GM12878 (cell line): ENCODE data around the gene NEGR1. TPM values are rescaled to one million over a fixed set of nuclear protein-coding genes. Genes with fewer than 3 reads are reported as not detected.

Source experiments
- ATAC-seq: fragments of 200-7000 bp; cut with Tn5 transposase; 3 replicates; pipeline ENCODE4 v1.9.1; 2020; ENCODE audit warnings: mild to moderate bottlenecking, moderate library complexity
- BruUV-seq: library from RNA; stranded (reverse); fragments of 400-500 nt; replicated peaks from 2 replicates; lab custom pipeline; 2021; lab: Mats Ljungman, UMichigan
- CTCF ChIA-PET: fragments of 300-600 bp; sonication (Branson Sonifier 250); formaldehyde crosslinking; extraction: SDS; loops from one replicate; lab custom pipeline; 2021; ENCODE audit warnings: inconsistent platforms; lab: Yijun Ruan, JAX
- POLR2A ChIA-PET: fragments of 350-600 bp; formaldehyde crosslinking; extraction: SDS; loops from one replicate; lab custom pipeline; 2021; ENCODE audit warnings: inconsistent platforms; lab: Charles Lee
- RAD21 ChIA-PET: fragments of 300-600 bp; sonication (Branson Sonifier 250); formaldehyde crosslinking; loops from one replicate; lab custom pipeline; 2023; ENCODE audit warnings: antibody characterized with exemption; ENCODE audit not compliant: unreplicated experiment; lab: Charles Lee
- SMC1A ChIA-PET: fragments of 300-600 bp; sonication (Branson Sonifier 250); formaldehyde crosslinking; loops from one replicate; lab custom pipeline; 2023; ENCODE audit not compliant: unreplicated experiment, uncharacterized antibody; lab: Charles Lee
- DNase-seq: peaks from one replicate; pipeline ENCODE4 v3.0.0-alpha.2; 2011; ENCODE audit warnings: low read depth, low spot score
- FAIRE-seq: peaks from 3 replicates; lab custom pipeline; 2011; peaks lifted over from hg19 to GRCh38; lab: Jason Lieb, UNC
- H2AFZ ChIP-seq: 2 replicates; pipeline ENCODE4 v1.6.0; 2011; ENCODE audit warnings: low read depth, low read length, control low read depth; ENCODE audit not compliant: control insufficient read depth
- H3K27ac ChIP-seq: 2 replicates; pipeline ENCODE4 v1.5.1; 2011; ENCODE audit warnings: control low read depth; ENCODE audit not compliant: control insufficient read depth, insufficient read depth
- H3K27me3 ChIP-seq, 2 experiments: replicated peaks in 1 of 2; 2 replicates each; pipeline versions ENCODE4 v1.6.0 to v1.6.1; 2011; ENCODE audit warnings: low read length in 1 of 2; ENCODE audit not compliant: control insufficient read depth in 2 of 2, insufficient read depth in 2 of 2
- H3K36me3 ChIP-seq, 2 experiments: 2 replicates each; pipeline ENCODE4 v1.5.1; 2011; ENCODE audit warnings: low read length in 1 of 2; ENCODE audit not compliant: control insufficient read depth in 2 of 2, insufficient read depth in 2 of 2
- H3K4me1 ChIP-seq: 2 replicates; pipeline ENCODE4 v1.6.1; 2011; ENCODE audit warnings: mild to moderate bottlenecking, low read length, moderate library complexity, mixed read lengths; ENCODE audit not compliant: control insufficient read depth, insufficient read depth
- H3K4me2 ChIP-seq: 2 replicates; pipeline ENCODE4 v1.6.0; 2011; ENCODE audit warnings: control low read depth; ENCODE audit not compliant: control insufficient read depth, insufficient read depth
- H3K4me3 ChIP-seq: fragments of 200-600 bp; sonication (generic); 2 replicates; pipeline ENCODE4 v1.5.1; 2016
- H3K79me2 ChIP-seq: 2 replicates; pipeline ENCODE4 v1.6.0; 2011; ENCODE audit warnings: low read length; ENCODE audit not compliant: control insufficient read depth, insufficient read depth
- H3K9ac ChIP-seq: 2 replicates; pipeline ENCODE4 v1.8.0; 2011; ENCODE audit warnings: low read length, control low read depth, mixed read lengths; ENCODE audit not compliant: control insufficient read depth, insufficient read depth
- H3K9me3 ChIP-seq: replicated peaks from 3 replicates; pipeline ENCODE4 v1.5.1; 2011; ENCODE audit warnings: mild to moderate bottlenecking, low read length; ENCODE audit not compliant: control insufficient read depth, insufficient read depth
- H4K20me1 ChIP-seq: 2 replicates; pipeline ENCODE4 v1.6.0; 2011; ENCODE audit not compliant: control insufficient read depth, insufficient read depth
- ATF3 ChIP-seq: IDR thresholded peaks from 2 replicates; pipeline ENCODE4 v1.6.1; 2011; ENCODE audit warnings: low read depth, mild to moderate bottlenecking, low read length, moderate library complexity, borderline replicate concordance; ENCODE audit errors: extremely low read depth
- ESRRA ChIP-seq: IDR thresholded peaks from 2 replicates; pipeline ENCODE4 v1.6.1; 2012; ENCODE audit warnings: mild to moderate bottlenecking, low read length, improper control_type of control experiment
- EZH2 ChIP-seq: IDR thresholded peaks from 2 replicates; pipeline ENCODE4 v1.6.1; 2012; ENCODE audit warnings: low read depth, mild to moderate bottlenecking, control low read depth, inconsistent platforms, low read length, borderline replicate concordance; ENCODE audit not compliant: control insufficient read depth
- FOXM1 ChIP-seq: IDR thresholded peaks from 2 replicates; pipeline ENCODE4 v1.6.1; 2012; ENCODE audit warnings: low read depth, mild to moderate bottlenecking, inconsistent platforms, low read length, moderate library complexity
- GABPA ChIP-seq: IDR thresholded peaks from 2 replicates; pipeline ENCODE4 v1.6.1; 2014; ENCODE audit warnings: antibody characterized with exemption, low read depth, mild to moderate bottlenecking, inconsistent platforms
- HCFC1 ChIP-seq: fragments of 150-350 bp; IDR thresholded peaks from 2 replicates; pipeline ENCODE4 v1.6.1; 2014; ENCODE audit warnings: low read length
- JUNB ChIP-seq: IDR thresholded peaks from 2 replicates; pipeline ENCODE4 v1.6.1; 2016; ENCODE audit warnings: antibody characterized with exemption, mild to moderate bottlenecking
- MEF2B ChIP-seq: fragments of 450-650 bp; IDR thresholded peaks from 2 replicates; pipeline ENCODE4 v1.6.1; 2018; ENCODE audit warnings: mild to moderate bottlenecking, moderate library complexity; ENCODE audit not compliant: partially characterized antibody, poor library complexity, severe bottlenecking
- NFIC ChIP-seq: IDR thresholded peaks from 2 replicates; pipeline ENCODE4 v1.6.1; 2012; ENCODE audit warnings: low read depth, mild to moderate bottlenecking, inconsistent platforms, low read length, moderate library complexity
- NFYB ChIP-seq: IDR thresholded peaks from 2 replicates; pipeline ENCODE4 v1.6.1; 2011; ENCODE audit warnings: low read depth, mild to moderate bottlenecking, low read length, improper control_type of control experiment, moderate library complexity; ENCODE audit not compliant: insufficient read depth
- NR2F1 ChIP-seq: fragments of 450-650 bp; conservative IDR thresholded peaks from 2 replicates; pipeline ENCODE4 v1.6.1; 2017; ENCODE audit warnings: mild to moderate bottlenecking
- RB1 ChIP-seq: fragments of 450-650 bp; formaldehyde crosslinking; IDR thresholded peaks from 2 replicates; pipeline ENCODE4 v1.6.1; 2017; ENCODE audit warnings: mild to moderate bottlenecking, borderline replicate concordance
- RCOR1 ChIP-seq: conservative IDR thresholded peaks from 2 replicates; pipeline ENCODE4 v1.6.1; 2012; ENCODE audit warnings: low read depth, low read length, improper control_type of control experiment
- RFX5 ChIP-seq: IDR thresholded peaks from 2 replicates; pipeline ENCODE4 v1.6.1; 2011; ENCODE audit warnings: low read depth, low read length, improper control_type of control experiment
- SMAD1 ChIP-seq: fragments of 450-650 bp; IDR thresholded peaks from 2 replicates; pipeline ENCODE4 v1.6.1; 2018; ENCODE audit warnings: mild to moderate bottlenecking, low read depth; ENCODE audit not compliant: partially characterized antibody
- SMARCA5 ChIP-seq: fragments of 450-650 bp; IDR thresholded peaks from 2 replicates; pipeline ENCODE4 v1.6.1; 2017; ENCODE audit warnings: mild to moderate bottlenecking
- SREBF1 ChIP-seq: IDR thresholded peaks from 2 replicates; pipeline ENCODE4 v1.6.1; 2012; ENCODE audit warnings: mild to moderate bottlenecking, low read length
- WRNIP1 ChIP-seq: IDR thresholded peaks from 2 replicates; pipeline ENCODE4 v1.6.1; 2011; ENCODE audit warnings: low read depth, low read length, improper control_type of control experiment, borderline replicate concordance
- ZNF24 ChIP-seq: fragments of 450-650 bp; IDR thresholded peaks from 2 replicates; pipeline ENCODE4 v1.6.1; 2017; ENCODE audit warnings: antibody characterized with exemption, mild to moderate bottlenecking
- ZNF622 ChIP-seq: fragments of 450-650 bp; IDR thresholded peaks from 2 replicates; pipeline ENCODE4 v1.6.1; 2017; ENCODE audit warnings: mild to moderate bottlenecking, inconsistent platforms
- ZSCAN29 ChIP-seq: fragments of 450-650 bp; IDR thresholded peaks from 2 replicates; pipeline ENCODE4 v1.6.1; 2017; ENCODE audit warnings: mild to moderate bottlenecking, moderate library complexity
- whole genome bisulfite sequencing: methylation state at CpG from one replicate; pipeline ENCODE4 v1.1.6; 2016; ENCODE audit warnings: low lambda C conversion rate; ENCODE audit not compliant: insufficient replicate concordance, insufficient coverage; ENCODE audit errors: missing lambda C conversion rate; 5-methylcytosine and 5-hydroxymethylcytosine counted together
- in situ Hi-C: fragments of 300-500 bp; cut with MboI; formaldehyde crosslinking; loops from 9 replicates; pipeline ENCODE4 v1.14.3; 2018; ENCODE audit warnings: mixed read lengths
- intact Hi-C: fragments of 100-400 bp; cut with micrococcal nuclease; formaldehyde crosslinking; loops from one replicate; pipeline ENCODE4 v1.14.2; 2022; ENCODE audit not compliant: unreplicated experiment
- polyA plus RNA-seq, 11 experiments: library from polyadenylated mRNA; depleted of rRNA in 4 of 11; unstranded in 6 of 11; stranded (reverse) in 5 of 11; fragments of >200 nt; fragmentation: Nextera tagmentation in 4 of 11; fragmentation: Illumina TruSeq in 1 of 11; extraction: Ambion mirVana in 4 of 11; extraction: Trizol in 1 of 11; gene quantifications; 1 replicate in 1 of 11; 2 replicates in 10 of 11; pipeline versions ENCODE4 v1.2.1 to v1.2.3, GENCODE V29; 2011 to 2016; ENCODE audit warnings: inconsistent platforms in 2 of 11, missing spikeins in 2 of 11, low read depth in 1 of 11
- total RNA-seq, 4 experiments: library from RNA; depleted of rRNA in 3 of 4; stranded (reverse); fragments of >200 nt in 3 of 4; fragmentation: Illumina TruSeq in 1 of 4; extraction: Trizol in 1 of 4; gene quantifications; 2 replicates each; pipeline versions ENCODE4 v1.2.1 to v1.2.3, GENCODE V29; 2013 to 2021
- TF ChIP-seq, protein P1 (sequence below): fragments of 450-650 bp; IDR thresholded peaks from 2 replicates; pipeline ENCODE4 v1.6.1; 2017; ENCODE audit warnings: mild to moderate bottlenecking, moderate library complexity

The NEGR1 gene
- total and polyA plus RNA-seq, 10 of the 15 experiments (the other 5 are each of a cell fraction or from before 2014, with no cell fraction given): under 0.01 to 0.03 (median 0.01) TPM; not detected in 7

GRCh38 chr1:71980556-71980955, 301.8 kb downstream of the NEGR1 start (continued):
- TF ChIP-seq ATF3 (no peak), ZNF24 (no peak), ZSCAN29 (no peak), RB1 (no peak), RCOR1 (no peak), NR2F1 (no peak), WRNIP1 (no peak), SREBF1 (no peak)
- TF ChIP-seq, all 136 proteins: peak for 0

DNA sequence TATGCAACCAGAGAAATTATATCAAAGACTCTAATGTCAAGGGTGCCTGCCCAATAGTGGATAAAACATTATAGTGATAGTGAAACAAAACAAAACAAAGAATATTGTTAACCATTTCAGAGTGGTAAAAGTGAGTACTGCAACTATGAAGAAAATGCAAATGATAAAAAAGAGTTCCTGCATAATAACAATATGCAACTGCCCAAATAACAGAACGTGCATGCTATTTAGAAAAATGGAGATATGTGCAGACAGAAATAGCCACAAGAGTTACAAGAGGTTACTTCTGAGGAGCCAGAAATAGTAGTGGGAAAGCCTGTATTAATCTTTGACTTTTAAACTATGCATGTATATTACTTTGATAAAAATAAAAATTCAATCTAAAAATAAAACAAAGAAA, 302.5 kb downstream of the NEGR1 start:
- no peaks in the 10 kb centered on the region for H4K20me1 ChIP-seq
- ChIA-PET RAD21 (no interaction called here), CTCF (no interaction called here), SMC1A (interaction anchor here (1.6 kb wide), 1 partner anchor 56 kb away, joined by 3 read pairs; no protein-coding TSS in a partner anchor), POLR2A (no interaction called here)
- ATAC-seq: peak; percentile 49
- WGBS: 6% methylated on average over 1 of the region's 1 CpG
- H3K36me3 ChIP-seq: no peaks in the 10 kb centered on the region
- H3K4me2 ChIP-seq: no peak overlapping the region
- H3K4me1 ChIP-seq: no peaks in the 10 kb centered on the region
- H3K4me3 ChIP-seq: no peak overlapping the region
- no peak for FAIRE-seq
- H3K27ac ChIP-seq: no peak overlapping the region
- H2AFZ ChIP-seq: no peak overlapping the region
- in situ Hi-C loops (no loop called here), intact Hi-C loops (no loop called here)
- no peak for DNase-seq
- H3K27me3 ChIP-seq: no peaks in the 10 kb centered on the region
- no peaks in the 10 kb centered on the region for H3K79me2 ChIP-seq
- H3K9me3 ChIP-seq: no peaks in the 10 kb centered on the region
- no peak overlapping the region for H3K9ac ChIP-seq
- BruUV-seq: no TSS peak
- TF ChIP-seq GABPA: no peak
- no peak for TF ChIP-seq JUNB
- no peak for TF ChIP-seq EZH2
- TF ChIP-seq ESRRA: no peak
- TF ChIP-seq FOXM1: no peak
- TF ChIP-seq SMAD1: no peak
- TF ChIP-seq NFIC: no peak
- TF ChIP-seq NFYB: no peak
- TF ChIP-seq, protein P1, sequence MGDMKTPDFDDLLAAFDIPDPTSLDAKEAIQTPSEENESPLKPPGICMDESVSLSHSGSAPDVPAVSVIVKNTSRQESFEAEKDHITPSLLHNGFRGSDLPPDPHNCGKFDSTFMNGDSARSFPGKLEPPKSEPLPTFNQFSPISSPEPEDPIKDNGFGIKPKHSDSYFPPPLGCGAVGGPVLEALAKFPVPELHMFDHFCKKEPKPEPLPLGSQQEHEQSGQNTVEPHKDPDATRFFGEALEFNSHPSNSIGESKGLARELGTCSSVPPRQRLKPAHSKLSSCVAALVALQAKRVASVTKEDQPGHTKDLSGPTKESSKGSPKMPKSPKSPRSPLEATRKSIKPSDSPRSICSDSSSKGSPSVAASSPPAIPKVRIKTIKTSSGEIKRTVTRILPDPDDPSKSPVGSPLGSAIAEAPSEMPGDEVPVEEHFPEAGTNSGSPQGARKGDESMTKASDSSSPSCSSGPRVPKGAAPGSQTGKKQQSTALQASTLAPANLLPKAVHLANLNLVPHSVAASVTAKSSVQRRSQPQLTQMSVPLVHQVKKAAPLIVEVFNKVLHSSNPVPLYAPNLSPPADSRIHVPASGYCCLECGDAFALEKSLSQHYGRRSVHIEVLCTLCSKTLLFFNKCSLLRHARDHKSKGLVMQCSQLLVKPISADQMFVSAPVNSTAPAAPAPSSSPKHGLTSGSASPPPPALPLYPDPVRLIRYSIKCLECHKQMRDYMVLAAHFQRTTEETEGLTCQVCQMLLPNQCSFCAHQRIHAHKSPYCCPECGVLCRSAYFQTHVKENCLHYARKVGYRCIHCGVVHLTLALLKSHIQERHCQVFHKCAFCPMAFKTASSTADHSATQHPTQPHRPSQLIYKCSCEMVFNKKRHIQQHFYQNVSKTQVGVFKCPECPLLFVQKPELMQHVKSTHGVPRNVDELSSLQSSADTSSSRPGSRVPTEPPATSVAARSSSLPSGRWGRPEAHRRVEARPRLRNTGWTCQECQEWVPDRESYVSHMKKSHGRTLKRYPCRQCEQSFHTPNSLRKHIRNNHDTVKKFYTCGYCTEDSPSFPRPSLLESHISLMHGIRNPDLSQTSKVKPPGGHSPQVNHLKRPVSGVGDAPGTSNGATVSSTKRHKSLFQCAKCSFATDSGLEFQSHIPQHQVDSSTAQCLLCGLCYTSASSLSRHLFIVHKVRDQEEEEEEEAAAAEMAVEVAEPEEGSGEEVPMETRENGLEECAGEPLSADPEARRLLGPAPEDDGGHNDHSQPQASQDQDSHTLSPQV: no peak
- no peak for TF ChIP-seq MEF2B
- TF ChIP-seq SMARCA5: no peak
- no peak for TF ChIP-seq RFX5
- no peak for TF ChIP-seq HCFC1
- no peak for TF ChIP-seq ZNF622
